Ectodermal cell (in vitro differentiated cells): Measurements from ENCODE around the gene UFD1.

Source experiments
- H3K27ac ChIP-seq: 2 replicates; pipeline ENCODE4 v1.7.0; 2013; ENCODE audit warnings: mild to moderate bottlenecking, low read depth, low read length; ENCODE audit not compliant: insufficient read depth, poor library complexity, severe bottlenecking
- H3K27me3 ChIP-seq: 2 replicates; pipeline ENCODE4 v1.7.0; 2013; ENCODE audit warnings: mild to moderate bottlenecking, low read length; ENCODE audit not compliant: insufficient read depth, control insufficient read depth, poor library complexity, severe bottlenecking
- H3K36me3 ChIP-seq: one replicate; pipeline ENCODE4 v1.7.0; 2013; ENCODE audit warnings: low read length; ENCODE audit not compliant: control insufficient read depth, insufficient read depth
- H3K4me1 ChIP-seq: one replicate; pipeline ENCODE4 v1.7.0; 2013; ENCODE audit warnings: low read length; ENCODE audit not compliant: control insufficient read depth, insufficient read depth
- H3K4me3 ChIP-seq: 2 replicates; pipeline ENCODE4 v1.7.0; 2013; ENCODE audit warnings: low read depth, low read length, control low read depth; ENCODE audit not compliant: insufficient read depth
- H3K9me3 ChIP-seq: 2 replicates; pipeline ENCODE4 v1.7.0; 2013; ENCODE audit warnings: mild to moderate bottlenecking, low read length, moderate library complexity; ENCODE audit not compliant: control insufficient read depth
- WGBS, 2 experiments: methylation state at CpG; one replicate each; pipeline ENCODE4 v1.1.7; 2013; ENCODE audit warnings: missing lambda C conversion rate in 2 of 2; 5-methylcytosine and 5-hydroxymethylcytosine counted together

Gene UFD1

DNA sequence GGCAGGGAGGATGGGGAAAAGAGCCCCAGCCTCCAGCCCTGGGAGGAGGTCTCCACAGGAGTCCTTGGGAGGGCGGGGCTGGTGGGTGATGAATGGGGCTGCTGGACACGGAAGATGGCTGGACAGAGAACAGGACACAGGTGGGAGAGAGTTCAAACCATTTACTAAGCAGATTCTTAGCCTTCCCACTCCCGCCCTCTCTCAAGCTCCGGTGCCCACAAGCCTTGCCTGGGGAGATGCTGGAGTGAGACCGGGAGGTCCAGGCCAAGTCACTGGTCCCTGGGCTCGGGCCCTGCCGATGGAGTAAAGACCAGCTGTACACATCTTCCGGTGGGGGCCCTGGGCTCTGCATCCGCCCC lies 43.9 kb upstream of the UFD1 start:
- no peaks in the 10 kb centered on the region for H3K36me3 ChIP-seq
- peaks cover 54% of the 10 kb centered on the region for H3K27me3 ChIP-seq
- H3K27ac ChIP-seq: no peak overlapping the region
- peak overlapping the region; percentile 42 for H3K4me3 ChIP-seq
- H3K4me1 ChIP-seq: peaks cover 21% of the 10 kb centered on the region
- WGBS, 2 experiments: 33 to 37% methylated on average over 9 of the region's 9 CpGs
- H3K9me3 ChIP-seq: no peaks in the 10 kb centered on the region

DNA sequence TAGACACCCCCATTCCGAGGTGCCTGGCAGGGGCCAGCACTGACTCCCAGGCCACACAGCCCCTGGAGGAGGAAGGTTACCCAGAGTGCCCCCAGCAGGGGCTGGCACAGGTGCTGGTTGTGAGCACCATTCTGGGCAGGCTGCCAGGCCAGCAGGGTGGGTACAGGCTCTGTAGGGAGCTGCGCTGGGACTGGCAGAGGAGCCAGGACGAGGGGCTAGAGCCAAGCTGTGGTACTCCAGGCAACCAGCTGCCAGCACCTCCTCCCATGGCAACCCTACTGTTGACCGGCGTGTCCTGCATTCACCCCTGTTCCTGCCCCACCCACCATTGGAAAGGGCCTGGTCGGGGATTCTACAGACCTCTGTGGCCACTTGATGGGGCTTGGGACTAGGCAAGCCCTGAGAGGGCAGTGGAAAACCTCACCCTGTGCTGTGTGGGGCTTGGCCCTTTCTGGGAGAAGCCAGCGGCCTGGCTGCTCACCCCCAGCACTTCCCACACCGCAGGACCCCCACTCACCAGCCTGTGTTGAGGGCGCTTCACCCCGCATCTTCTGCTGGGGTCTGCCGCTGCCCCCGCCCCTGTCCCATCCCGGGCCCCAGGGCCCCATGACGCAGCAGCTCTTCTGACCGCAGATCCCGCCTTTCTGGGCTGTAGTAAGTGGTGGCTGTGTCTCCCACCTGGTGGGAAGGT lies 43.3 kb upstream of the UFD1 start:
- Histone ChIP-seq H3K27ac (no peak overlapping the region), H3K36me3 (no peaks in the 10 kb centered on the region), H3K4me3 (no peak overlapping the region), H3K27me3 (peaks cover 54% of the 10 kb centered on the region), H3K9me3 (no peaks in the 10 kb centered on the region), H3K4me1 (peaks cover 21% of the 10 kb centered on the region)
- WGBS, 2 experiments: 71 to 73% methylated on average over 16 of the region's 16 CpGs

DNA sequence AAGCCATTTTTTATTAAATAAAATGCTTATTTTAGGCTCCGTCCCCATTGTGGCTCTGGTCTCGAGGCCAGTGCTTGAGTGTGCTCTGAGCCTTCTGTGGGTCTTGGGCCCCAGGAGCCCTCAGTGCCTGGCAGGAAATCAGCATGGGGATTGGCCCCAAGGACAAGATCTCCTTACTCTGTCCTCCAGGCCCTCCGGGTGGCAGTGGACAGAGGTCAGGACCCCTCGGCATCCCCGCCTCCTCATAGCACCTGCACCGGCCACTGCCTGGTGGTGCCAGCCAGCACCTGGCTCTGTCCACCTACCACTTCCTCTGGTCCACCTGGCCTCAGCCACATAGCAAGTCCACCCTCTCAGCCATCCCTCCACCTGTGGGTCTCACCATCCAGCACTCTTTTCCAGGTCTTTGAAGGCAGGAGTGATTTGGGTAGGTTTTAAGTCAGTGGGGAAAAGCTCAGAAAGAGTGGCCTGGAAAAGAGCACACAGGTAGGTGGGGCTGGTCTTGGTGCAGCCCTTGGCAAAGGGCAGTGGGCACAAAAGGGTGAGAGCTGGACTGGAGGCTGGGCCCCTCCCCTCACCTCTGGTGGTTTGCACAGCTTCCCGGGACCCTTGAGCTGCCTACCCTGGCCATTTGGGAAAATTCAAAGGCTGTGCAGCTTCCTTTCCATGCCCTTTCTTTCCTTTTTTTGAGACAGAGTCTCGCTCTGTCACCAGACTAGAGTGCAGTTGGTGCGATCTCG lies 41.7 kb upstream of the UFD1 start:
- Histone ChIP-seq H3K27me3 (peaks cover 43% of the 10 kb centered on the region), H3K27ac (no peak overlapping the region), H3K4me3 (no peak overlapping the region), H3K4me1 (peaks cover 21% of the 10 kb centered on the region), H3K36me3 (no peaks in the 10 kb centered on the region), H3K9me3 (no peaks in the 10 kb centered on the region)
- WGBS, 2 experiments: 93 to 95% methylated on average over 10 of the region's 10 CpGs

DNA sequence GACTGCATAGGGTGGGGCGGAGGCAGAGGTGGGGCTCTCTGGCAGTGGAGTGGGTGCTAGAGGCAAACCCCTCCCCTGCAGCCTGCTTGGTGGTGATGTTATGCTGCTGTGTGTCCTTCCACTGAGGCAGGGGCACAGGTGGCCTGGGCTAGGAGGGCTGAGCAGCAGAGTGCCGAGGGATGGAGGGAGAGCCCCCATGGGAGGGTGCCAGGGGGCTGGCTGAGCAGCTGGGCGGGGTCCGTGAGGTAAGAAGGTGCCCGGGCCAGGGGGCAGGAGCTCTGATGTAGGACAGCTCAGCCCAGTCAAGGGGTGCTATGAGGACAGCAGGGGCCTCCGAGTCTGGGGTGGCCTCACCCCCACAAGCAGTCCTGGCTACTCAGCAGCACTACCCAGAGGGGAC lies 41.0 kb upstream of the UFD1 start:
- no peaks in the 10 kb centered on the region for H3K36me3 ChIP-seq
- 93 to 95% methylated on average over 6 of the region's 6 CpGs for WGBS, 2 experiments
- H3K4me1 ChIP-seq: peaks cover 17% of the 10 kb centered on the region
- no peak overlapping the region for H3K4me3 ChIP-seq
- H3K9me3 ChIP-seq: no peaks in the 10 kb centered on the region
- peaks cover 37% of the 10 kb centered on the region for H3K27me3 ChIP-seq
- H3K27ac ChIP-seq: no peak overlapping the region

DNA sequence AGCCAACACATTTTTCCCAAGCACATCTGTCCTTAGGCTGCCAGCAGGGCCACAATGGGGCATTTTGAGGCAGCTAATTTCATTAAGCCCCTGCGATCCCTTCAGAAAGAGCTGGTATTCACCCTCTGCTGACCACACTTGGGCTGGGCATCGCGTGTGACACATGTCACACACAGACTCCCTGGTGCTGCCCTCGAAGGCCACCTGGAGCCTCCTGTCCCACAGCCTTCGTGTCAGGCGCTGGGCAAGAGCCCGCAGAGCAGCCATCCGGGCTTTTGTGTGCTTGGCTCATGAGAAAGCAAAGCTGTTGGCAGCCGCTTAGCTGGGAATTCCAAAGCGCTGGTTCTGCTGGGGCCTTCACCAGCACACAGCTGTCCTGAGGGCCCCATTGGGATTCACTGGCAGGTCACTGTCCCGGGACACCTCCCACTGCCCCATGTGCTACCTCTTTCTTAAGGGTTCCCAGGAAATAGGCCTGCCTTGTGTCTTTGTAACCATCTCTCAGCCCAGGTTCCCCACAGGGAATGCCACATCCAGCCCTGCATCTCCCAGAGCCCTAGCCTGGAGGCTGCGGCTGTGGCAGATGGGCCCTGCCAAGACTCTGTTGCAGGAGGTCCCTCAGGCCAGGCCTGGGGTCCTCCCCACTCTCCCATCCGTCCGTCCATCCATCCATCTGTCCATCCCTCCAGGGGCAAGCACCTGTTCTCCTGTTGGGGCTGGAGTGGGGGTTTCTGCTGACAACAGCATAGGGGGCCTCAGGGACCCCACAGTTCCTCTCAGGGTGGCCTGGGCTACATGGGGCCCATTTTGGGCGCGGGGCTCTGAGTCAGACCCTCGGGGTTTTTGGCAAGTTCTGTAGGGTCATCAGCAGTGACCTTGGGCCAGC lies 40.3 kb upstream of the UFD1 start:
- Histone ChIP-seq H3K4me1 (peaks cover 17% of the 10 kb centered on the region), H3K27ac (no peak overlapping the region), H3K36me3 (no peaks in the 10 kb centered on the region), H3K9me3 (no peaks in the 10 kb centered on the region), H3K27me3 (peaks cover 29% of the 10 kb centered on the region), H3K4me3 (no peak overlapping the region)
- 96% methylated on average over 17 of the region's 17 CpGs for WGBS, 2 experiments

DNA sequence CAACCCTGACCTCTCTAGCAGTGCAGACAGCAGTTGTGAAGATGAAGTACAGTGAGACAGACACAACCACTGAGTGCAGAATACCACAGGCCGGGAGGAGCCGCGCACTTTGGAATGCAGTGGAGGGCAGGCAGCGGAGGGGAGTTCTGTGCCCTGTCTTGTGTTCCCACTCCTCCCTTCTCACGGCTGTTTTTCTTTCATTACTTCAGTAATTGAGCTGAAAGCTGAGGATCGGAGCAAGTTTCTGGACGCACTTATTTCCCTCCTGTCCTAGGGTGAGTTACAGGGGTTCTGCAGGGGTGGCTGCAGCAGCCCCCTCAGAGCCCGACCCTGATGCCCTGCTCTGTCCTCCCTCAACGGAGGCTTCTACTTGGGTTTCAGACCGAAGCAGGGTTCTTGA lies 39.6 kb upstream of the UFD1 start:
- H3K27ac ChIP-seq: no peak overlapping the region
- no peaks in the 10 kb centered on the region for H3K9me3 ChIP-seq
- H3K27me3 ChIP-seq: peaks cover 23% of the 10 kb centered on the region
- H3K4me1 ChIP-seq: peaks cover 17% of the 10 kb centered on the region
- no peaks in the 10 kb centered on the region for H3K36me3 ChIP-seq
- H3K4me3 ChIP-seq: no peak overlapping the region
- 95% methylated on average over 10 of the region's 10 CpGs for WGBS, 2 experiments

DNA sequence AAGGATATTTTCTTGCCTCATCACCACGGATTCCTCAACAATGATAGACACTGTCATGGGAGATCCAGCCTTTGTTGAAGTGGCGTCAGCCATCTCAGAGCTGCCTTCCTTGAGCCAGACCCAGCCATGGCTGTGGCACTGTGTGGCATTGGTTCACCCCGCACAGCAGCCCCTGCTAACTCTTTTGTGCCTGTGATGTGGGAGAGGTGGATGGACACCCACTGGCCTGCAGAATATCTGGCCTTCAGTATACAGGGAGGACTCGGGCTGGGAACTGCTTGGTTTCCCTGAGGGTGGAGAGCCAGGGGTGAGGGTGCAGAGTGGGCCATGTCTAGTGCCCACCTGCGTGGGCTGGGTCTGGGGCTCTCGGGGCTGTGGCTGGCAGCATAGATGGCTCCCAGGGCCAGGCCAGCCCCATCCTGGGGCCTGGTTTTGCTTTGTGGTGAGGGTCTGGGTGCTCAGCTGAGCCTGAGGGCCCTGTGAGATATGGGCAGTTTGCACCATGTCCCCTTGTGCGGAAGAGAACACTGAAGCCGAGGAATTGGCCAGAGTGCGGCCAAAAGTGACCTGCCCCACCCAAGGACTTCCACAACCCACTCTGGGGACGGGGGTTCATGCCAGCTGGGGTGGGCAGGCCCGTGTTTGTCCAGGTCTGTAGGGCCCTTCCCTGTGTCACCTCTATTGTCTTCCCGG lies 39.1 kb upstream of the UFD1 start:
- H3K27me3 ChIP-seq: peaks cover 17% of the 10 kb centered on the region
- H3K4me3 ChIP-seq: no peak overlapping the region
- no peaks in the 10 kb centered on the region for H3K9me3 ChIP-seq
- peaks cover 15% of the 10 kb centered on the region for H3K4me1 ChIP-seq
- WGBS, 2 experiments: 93% methylated on average over 12 of the region's 12 CpGs
- H3K27ac ChIP-seq: no peak overlapping the region
- H3K36me3 ChIP-seq: no peaks in the 10 kb centered on the region

DNA sequence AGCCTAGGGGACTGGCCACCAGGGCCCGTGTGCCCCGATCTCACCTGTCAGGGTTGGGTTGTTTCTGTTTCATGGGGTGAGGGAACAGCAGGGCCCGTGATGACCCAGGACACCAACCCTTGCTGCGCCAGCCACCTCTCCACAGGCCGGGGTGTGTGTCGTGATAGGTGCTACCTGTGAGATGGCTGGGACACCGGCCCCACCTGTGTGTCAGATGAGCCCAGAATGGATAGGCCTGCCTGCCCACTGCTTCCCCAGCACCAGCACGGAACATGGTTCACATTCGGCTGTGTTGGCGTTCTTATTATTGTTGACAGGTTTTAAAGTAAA lies 38.1 kb upstream of the UFD1 start:
- Histone ChIP-seq H3K4me3 (no peak overlapping the region), H3K36me3 (no peaks in the 10 kb centered on the region)
- 96% methylated on average over 10 of the region's 10 CpGs for WGBS, 2 experiments

DNA sequence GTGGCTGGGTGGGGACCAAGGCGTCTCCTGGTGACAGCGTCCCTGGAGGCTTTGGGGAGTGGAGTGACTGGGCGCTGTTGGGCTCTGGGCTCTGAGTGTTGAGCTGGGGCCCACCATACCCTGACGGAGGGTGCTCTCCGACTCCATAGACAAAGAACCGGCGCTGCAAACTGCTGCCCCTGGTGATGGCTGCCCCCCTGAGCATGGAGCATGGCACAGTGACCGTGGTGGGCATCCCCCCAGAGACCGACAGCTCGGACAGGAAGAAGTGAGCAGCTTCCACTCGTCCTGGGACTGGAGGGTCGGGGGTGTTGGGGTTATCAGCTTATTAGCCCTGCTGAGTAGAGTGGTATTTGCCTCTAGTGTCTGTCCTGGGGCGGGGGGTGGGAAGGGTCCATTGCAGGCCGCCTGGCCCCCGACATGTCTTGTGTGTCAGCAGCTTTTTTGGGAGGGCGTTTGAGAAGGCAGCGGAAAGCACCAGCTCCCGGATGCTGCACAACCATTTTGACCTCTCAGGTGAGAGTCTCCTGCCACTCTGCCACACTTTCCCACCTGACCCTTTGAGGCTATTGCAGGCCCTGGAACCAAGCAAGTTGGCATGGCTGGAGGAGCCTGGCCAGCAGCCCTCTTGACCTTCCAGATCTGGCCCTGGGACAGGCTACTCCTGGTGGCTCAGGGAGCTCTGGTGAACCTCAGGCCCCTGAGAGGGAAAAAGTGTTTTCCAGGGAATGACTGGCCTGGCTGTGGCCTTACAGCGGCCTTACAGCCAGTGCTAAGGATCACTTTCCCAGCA lies 37.6 kb upstream of the UFD1 start:
- 92 to 93% methylated on average over 19 of the region's 19 CpGs for WGBS, 2 experiments
- Histone ChIP-seq H3K36me3 (no peaks in the 10 kb centered on the region), H3K4me1 (peaks cover under 1% of the 10 kb centered on the region), H3K9me3 (no peaks in the 10 kb centered on the region), H3K27me3 (peaks cover 2% of the 10 kb centered on the region), H3K4me3 (no peak overlapping the region), H3K27ac (no peak overlapping the region)

More for the DNA sequence above, 38.1 kb upstream of the UFD1 start:
- Histone ChIP-seq H3K27me3 (peaks cover 8% of the 10 kb centered on the region), H3K4me1 (peaks cover 6% of the 10 kb centered on the region), H3K9me3 (no peaks in the 10 kb centered on the region), H3K27ac (no peak overlapping the region)
